RWPE1 (cell line): ENCODE measurements around the gene NEK1.

Experiments used
- CTCF ChIA-PET: fragments of 350-600 bp; sonication (Branson Sonifier 250); formaldehyde crosslinking; extraction: SDS; loops from one replicate; lab custom pipeline; 2021; lab: Yijun Ruan, JAX
- POLR2A ChIA-PET: fragments of 400-600 bp; formaldehyde crosslinking; extraction: SDS; loops from one replicate; lab custom pipeline; 2020; ENCODE audit warnings: antibody characterized with exemption; ENCODE audit not compliant: low non-redundant PET; lab: Yijun Ruan, JAX
- DNase-seq: peaks from one replicate; pipeline ENCODE4 v3.0.0; 2012; ENCODE audit warnings: low spot score
- H3K27ac ChIP-seq: fragments of 450-650 bp; 2 replicates; pipeline ENCODE4 v1.5.1; 2017
- TF ChIP-seq, protein P1 (sequence below): fragments of 450-650 bp; conservative IDR thresholded peaks from 2 replicates; pipeline ENCODE4 v1.5.1; 2017; ENCODE audit warnings: low read depth, mild to moderate bottlenecking

The NEK1 gene

DNA sequence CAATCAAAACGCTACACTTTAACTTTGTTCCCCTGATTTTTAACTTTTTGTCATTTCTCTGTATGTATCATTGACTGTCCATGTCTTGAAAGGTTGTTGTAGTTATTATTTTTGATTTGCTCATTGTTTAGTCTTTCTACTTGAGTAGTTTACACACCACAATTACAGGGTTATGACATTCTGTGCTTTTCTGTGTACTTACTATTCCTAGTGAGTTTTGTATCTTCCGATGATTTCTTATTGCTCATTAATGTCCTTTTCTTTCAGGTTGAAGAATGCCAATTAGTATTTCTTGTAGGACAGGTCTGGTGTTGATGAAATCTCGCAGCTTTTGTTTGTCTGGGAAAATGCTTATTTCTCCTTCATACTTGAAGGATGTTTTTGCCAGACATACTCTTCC is 252.4 kb downstream of the NEK1 start:
- H3K27ac ChIP-seq = no peak overlapping the region
- CTCF ChIA-PET = no interaction called here
- TF ChIP-seq, protein P1, sequence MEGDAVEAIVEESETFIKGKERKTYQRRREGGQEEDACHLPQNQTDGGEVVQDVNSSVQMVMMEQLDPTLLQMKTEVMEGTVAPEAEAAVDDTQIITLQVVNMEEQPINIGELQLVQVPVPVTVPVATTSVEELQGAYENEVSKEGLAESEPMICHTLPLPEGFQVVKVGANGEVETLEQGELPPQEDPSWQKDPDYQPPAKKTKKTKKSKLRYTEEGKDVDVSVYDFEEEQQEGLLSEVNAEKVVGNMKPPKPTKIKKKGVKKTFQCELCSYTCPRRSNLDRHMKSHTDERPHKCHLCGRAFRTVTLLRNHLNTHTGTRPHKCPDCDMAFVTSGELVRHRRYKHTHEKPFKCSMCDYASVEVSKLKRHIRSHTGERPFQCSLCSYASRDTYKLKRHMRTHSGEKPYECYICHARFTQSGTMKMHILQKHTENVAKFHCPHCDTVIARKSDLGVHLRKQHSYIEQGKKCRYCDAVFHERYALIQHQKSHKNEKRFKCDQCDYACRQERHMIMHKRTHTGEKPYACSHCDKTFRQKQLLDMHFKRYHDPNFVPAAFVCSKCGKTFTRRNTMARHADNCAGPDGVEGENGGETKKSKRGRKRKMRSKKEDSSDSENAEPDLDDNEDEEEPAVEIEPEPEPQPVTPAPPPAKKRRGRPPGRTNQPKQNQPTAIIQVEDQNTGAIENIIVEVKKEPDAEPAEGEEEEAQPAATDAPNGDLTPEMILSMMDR = no peak

DNA sequence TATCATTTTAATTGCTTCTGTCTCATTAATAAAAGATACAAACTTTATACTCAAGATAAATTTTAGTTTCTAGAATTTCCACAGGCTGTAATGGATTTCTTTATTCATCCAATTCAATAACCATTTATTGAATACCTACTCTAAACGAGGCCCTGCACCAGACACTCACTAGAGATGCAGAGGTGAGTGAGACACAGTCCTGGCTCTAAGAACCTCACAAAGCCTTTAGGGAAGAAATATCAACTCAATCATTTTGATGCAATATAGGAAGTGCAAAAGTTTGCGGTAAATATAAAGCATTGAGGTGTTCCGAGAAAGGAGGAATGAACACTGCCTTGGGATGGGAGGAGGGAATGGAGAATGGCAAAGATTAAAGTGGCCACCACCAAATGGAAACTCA is 260.0 kb downstream of the NEK1 start:
- DNase-seq = no peak
- TF ChIP-seq, protein P1 = no peak
- H3K27ac ChIP-seq = no peak overlapping the region
- CTCF ChIA-PET = interaction anchor here (0.7 kb wide), 1 partner anchor 350 kb away, joined by 3 read pairs; no protein-coding TSS in a partner anchor
- POLR2A ChIA-PET = no interaction called here

More for the DNA sequence above, 252.4 kb downstream of the NEK1 start:
- POLR2A ChIA-PET = no interaction called here
- no peak for DNase-seq

DNA sequence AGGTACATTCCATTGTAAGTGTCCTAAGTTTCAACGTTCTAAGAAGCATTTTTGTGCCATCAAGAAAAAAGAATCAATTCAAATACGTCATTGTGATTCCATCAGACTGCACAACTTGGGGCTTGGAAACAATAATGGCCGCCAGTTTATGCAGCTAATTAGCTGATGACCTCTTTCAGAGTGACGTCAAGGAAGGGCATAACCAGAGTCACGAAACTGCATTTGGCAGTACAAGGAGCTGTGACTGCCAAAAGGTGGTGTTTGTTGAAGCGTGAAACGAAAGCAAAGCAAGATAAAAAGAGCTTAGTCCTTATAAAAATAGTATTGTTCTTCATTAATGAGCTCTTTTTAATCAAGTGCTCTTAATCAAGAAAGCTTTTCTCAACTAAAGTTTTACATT is 260.5 kb downstream of the NEK1 start:
- no peak for DNase-seq
- no peak overlapping the region for H3K27ac ChIP-seq
- POLR2A ChIA-PET = no interaction called here
- CTCF ChIA-PET = no interaction called here
- TF ChIP-seq, protein P1 = no peak

DNA sequence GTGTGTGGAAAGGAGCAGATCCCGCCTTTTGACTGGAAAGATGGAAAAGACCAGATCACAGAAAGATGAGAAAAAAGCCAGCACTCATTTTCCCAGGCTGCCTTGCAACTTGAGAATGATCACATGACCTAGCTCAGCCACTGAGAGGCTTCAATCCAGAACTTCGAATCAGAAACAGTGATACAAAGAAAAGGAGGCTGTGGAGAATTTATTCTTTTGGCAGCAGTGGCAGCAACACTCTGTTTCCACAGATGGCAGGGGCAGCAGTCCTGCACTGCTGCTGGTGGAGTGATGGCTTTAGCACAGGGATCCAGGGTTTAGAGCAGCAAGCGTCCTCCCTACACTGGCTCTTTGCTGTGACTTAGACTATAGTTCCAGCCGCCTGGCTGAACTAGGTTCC is 263.8 kb downstream of the NEK1 start:
- POLR2A ChIA-PET = no interaction called here
- CTCF ChIA-PET = no interaction called here
- no peak overlapping the region for H3K27ac ChIP-seq
- DNase-seq = no peak
- TF ChIP-seq, protein P1 = no peak

DNA sequence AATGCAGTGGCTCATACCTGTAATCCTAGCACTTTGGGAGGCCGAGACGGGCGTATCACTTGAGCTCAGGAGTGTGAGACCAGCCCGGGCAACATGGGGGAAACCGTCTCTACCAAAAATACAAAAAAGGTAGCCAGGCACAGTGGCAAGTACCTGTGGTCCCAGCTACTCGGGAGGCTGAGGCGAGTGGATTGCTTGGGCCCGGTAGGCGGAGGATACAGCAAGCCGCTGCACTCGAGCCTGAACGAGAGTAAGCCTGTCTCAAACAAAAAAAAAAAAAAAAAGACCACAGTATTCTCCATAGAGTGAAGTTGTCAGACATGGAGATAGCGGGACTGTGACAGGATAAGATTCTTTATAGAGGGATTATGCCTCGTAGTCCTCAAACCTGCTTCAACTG is 265.5 kb downstream of the NEK1 start:
- TF ChIP-seq, protein P1 = no peak
- CTCF ChIA-PET = no interaction called here
- DNase-seq = no peak
- no peak overlapping the region for H3K27ac ChIP-seq
- POLR2A ChIA-PET = no interaction called here

DNA sequence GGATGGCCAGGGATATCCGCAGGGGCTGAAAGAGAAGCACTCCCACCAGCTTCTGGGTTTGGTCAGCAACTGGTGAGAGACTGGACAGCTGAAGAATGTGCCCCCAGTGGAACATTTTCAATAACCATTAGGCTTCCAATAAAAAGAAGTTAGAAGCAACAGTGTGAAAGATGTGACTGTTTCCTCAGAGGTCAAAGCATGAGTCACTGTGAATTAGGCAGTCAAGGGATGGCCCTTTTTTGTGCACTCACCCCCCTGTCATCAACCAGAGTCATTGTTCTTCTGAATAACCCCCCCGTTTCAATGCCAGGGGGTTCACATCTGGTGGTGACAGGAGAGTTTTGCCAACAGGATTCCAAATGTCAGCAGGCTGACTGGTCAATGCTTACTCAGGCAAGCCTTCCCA is 267.1 kb downstream of the NEK1 start:
- TF ChIP-seq, protein P1 = no peak
- DNase-seq = peak; percentile 70
- CTCF ChIA-PET = no interaction called here
- POLR2A ChIA-PET = no interaction called here
- H3K27ac ChIP-seq = peak overlapping the region; percentile 33
